ENCODE results near the gene SIL1. TPM values are rescaled to one million over a fixed set of nuclear protein-coding genes. Genes with fewer than 3 reads are reported as not detected.

SIL1 gene
- total and polyA plus RNA-seq, 2 of the 13 experiments (the other 11 are each of a cell fraction or from before 2014, with no cell fraction given) = 26.0 to 30.0 TPM

DNA sequence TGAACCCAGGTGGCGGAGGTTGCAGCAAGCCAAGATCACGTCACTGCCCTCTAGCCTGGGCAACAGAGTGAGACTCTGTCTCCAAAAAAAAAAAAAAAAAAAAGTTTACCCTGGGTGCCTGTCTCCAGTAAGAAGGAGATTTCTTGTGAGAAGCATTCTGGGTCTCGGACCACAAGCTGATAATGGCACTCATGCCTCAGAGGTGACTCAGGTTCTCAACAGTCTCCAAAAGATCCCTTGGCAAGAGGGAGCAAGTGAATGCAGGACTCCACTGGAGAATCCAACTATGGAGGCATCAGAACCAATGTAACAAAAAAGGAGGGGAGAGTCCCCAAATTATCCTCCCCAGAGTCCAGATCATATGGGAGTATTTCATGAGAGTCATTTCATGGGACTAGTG lies 217.0 kb downstream of the SIL1 start:
- intact Hi-C loops (cut with micrococcal nuclease; ENCODE audit: unreplicated experiment) = no loop called here
- H3K36me3 ChIP-seq (replicated peaks in 1 of 2; ENCODE audit: control insufficient read depth in 1 of 2, insufficient read depth in 2 of 2, low read length in 2 of 2) = no peaks in the 10 kb centered on the region
- no peak for DNase-seq (ENCODE audit: low spot score)
- in situ Hi-C loops (cut with HindIII; ENCODE audit: extremely low pct_ligation_motif_present, low pct_unique_long_range_greater_than_20kb) = no loop called here
- no peak overlapping the region for H2AFZ ChIP-seq (ENCODE audit: low read length)
- BruUV-seq (replicated peaks) = no TSS peak
- ChIA-PET POLR2A (no interaction called here), CTCF (ENCODE audit: low intra/inter-chr PET ratio, low total read pairs) (no interaction called here)
- no peak overlapping the region for H3K4me3 ChIP-seq (replicated peaks in 1 of 3; ENCODE audit: insufficient read depth in 1 of 3, low read depth in 2 of 3, low read length in 3 of 3)
- ATAC-seq = no peak
- FAIRE-seq = no peak
- H3K79me2 ChIP-seq (ENCODE audit: insufficient read depth, low read length) = no peaks in the 10 kb centered on the region
- H3K27ac ChIP-seq (ENCODE audit: extremely low read length, insufficient read depth, low read length) = no peak overlapping the region
- H3K4me1 ChIP-seq (ENCODE audit: insufficient read depth, low read length) = peaks cover 17% of the 10 kb centered on the region
- no peaks in the 10 kb centered on the region for H4K20me1 ChIP-seq (ENCODE audit: insufficient read depth, low read length)
- no peaks in the 10 kb centered on the region for H3K9me3 ChIP-seq (ENCODE audit: low read length)
- H3K9ac ChIP-seq (ENCODE audit: insufficient read depth, low read depth, low read length) = no peak overlapping the region
- no peaks in the 10 kb centered on the region for H3K27me3 ChIP-seq (ENCODE audit: control insufficient read depth in 1 of 2, insufficient read depth in 2 of 2, low read length in 2 of 2)
- TF ChIP-seq NR2C2 (CRISPR knock-in tag; IDR thresholded peaks at IDR 0.05; ENCODE audit: borderline replicate concordance) (no peak), ZNF766 (CRISPR knock-in tag; IDR thresholded peaks at IDR 0.05; ENCODE audit: borderline replicate concordance) (no peak), BHLHE40 (IDR thresholded peaks at IDR 0.05; ENCODE audit: low read length) (no peak), ISL2 (CRISPR knock-in tag; IDR thresholded peaks at IDR 0.05) (no peak), HNF4A (CRISPR knock-in tag; IDR thresholded peaks at IDR 0.05) (no peak), RCOR2 (CRISPR knock-in tag; IDR thresholded peaks at IDR 0.05) (no peak), MIXL1 (CRISPR knock-in tag; IDR thresholded peaks at IDR 0.05) (no peak), CAMTA2 (CRISPR knock-in tag; IDR thresholded peaks at IDR 0.05; ENCODE audit: borderline replicate concordance) (no peak), ZNF496 (CRISPR knock-in tag; IDR thresholded peaks at IDR 0.05; ENCODE audit: insufficient replicate concordance) (no peak), YEATS4 (CRISPR knock-in tag; IDR thresholded peaks at IDR 0.05; ENCODE audit: borderline replicate concordance) (no peak), ZNF678 (CRISPR knock-in tag; IDR thresholded peaks at IDR 0.05) (no peak), SRY (CRISPR knock-in tag; IDR thresholded peaks at IDR 0.05) (no peak), EEA1 (CRISPR knock-in tag; IDR thresholded peaks at IDR 0.05; ENCODE audit: borderline replicate concordance) (no peak)
- TF ChIP-seq, protein P1, sequence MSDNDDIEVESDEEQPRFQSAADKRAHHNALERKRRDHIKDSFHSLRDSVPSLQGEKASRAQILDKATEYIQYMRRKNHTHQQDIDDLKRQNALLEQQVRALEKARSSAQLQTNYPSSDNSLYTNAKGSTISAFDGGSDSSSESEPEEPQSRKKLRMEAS (IDR thresholded peaks at IDR 0.05) = no peak
- TF ChIP-seq, protein P2, sequence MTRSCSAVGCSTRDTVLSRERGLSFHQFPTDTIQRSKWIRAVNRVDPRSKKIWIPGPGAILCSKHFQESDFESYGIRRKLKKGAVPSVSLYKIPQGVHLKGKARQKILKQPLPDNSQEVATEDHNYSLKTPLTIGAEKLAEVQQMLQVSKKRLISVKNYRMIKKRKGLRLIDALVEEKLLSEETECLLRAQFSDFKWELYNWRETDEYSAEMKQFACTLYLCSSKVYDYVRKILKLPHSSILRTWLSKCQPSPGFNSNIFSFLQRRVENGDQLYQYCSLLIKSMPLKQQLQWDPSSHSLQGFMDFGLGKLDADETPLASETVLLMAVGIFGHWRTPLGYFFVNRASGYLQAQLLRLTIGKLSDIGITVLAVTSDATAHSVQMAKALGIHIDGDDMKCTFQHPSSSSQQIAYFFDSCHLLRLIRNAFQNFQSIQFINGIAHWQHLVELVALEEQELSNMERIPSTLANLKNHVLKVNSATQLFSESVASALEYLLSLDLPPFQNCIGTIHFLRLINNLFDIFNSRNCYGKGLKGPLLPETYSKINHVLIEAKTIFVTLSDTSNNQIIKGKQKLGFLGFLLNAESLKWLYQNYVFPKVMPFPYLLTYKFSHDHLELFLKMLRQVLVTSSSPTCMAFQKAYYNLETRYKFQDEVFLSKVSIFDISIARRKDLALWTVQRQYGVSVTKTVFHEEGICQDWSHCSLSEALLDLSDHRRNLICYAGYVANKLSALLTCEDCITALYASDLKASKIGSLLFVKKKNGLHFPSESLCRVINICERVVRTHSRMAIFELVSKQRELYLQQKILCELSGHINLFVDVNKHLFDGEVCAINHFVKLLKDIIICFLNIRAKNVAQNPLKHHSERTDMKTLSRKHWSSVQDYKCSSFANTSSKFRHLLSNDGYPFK (CRISPR knock-in tag; IDR thresholded peaks at IDR 0.05; ENCODE audit: borderline replicate concordance) = no peak
- TF ChIP-seq, protein P3, sequence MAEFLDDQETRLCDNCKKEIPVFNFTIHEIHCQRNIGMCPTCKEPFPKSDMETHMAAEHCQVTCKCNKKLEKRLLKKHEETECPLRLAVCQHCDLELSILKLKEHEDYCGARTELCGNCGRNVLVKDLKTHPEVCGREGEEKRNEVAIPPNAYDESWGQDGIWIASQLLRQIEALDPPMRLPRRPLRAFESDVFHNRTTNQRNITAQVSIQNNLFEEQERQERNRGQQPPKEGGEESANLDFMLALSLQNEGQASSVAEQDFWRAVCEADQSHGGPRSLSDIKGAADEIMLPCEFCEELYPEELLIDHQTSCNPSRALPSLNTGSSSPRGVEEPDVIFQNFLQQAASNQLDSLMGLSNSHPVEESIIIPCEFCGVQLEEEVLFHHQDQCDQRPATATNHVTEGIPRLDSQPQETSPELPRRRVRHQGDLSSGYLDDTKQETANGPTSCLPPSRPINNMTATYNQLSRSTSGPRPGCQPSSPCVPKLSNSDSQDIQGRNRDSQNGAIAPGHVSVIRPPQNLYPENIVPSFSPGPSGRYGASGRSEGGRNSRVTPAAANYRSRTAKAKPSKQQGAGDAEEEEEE (CRISPR knock-in tag; IDR thresholded peaks at IDR 0.05; ENCODE audit: borderline replicate concordance) = no peak
- no peak overlapping the region for H3K4me2 ChIP-seq (ENCODE audit: low read depth, low read length)
- 95% methylated on average over 3 of the region's 3 CpGs for WGBS (ENCODE audit: low lambda C conversion rate)
